Colonic mucosa (tissue), 4 donors: Measurements from ENCODE around the gene ADK. TPM values are rescaled to one million over a fixed set of nuclear protein-coding genes. Genes with fewer than 3 reads are reported as not detected.

Experiments used
- DNase-seq: peaks from one replicate; pipeline ENCODE4 v3.0.0-alpha.2; 2020
- H3K27ac ChIP-seq: fragments of 200-600 bp; one replicate; pipeline ENCODE4 v1.8.0; 2021
- H3K27me3 ChIP-seq: fragments of 200-600 bp; one replicate; pipeline ENCODE4 v1.8.0; 2021
- H3K36me3 ChIP-seq: fragments of 200-600 bp; one replicate; pipeline ENCODE4 v1.8.0; 2021
- H3K4me1 ChIP-seq: fragments of 200-600 bp; one replicate; pipeline ENCODE4 v1.8.0; 2021; ENCODE audit warnings: mild to moderate bottlenecking
- H3K4me3 ChIP-seq: fragments of 200-600 bp; one replicate; pipeline ENCODE4 v1.8.0; 2021
- H3K9ac ChIP-seq, 2 donors: one replicate each; pipeline ENCODE4 v1.7.0; 2013; ENCODE audit warnings: control low read depth in 2 of 2, low read depth in 2 of 2, low read length in 2 of 2
- H3K9me3 ChIP-seq: fragments of 200-600 bp; one replicate; pipeline ENCODE4 v1.8.0; 2021
- CTCF ChIP-seq: fragments of 200-600 bp; IDR thresholded peaks from one replicate; pipeline ENCODE4 v1.8.0; 2022; ENCODE audit warnings: antibody characterized with exemption, mild to moderate bottlenecking
- intact Hi-C: fragments of 100-400 bp; cut with DNase I; formaldehyde crosslinking; loops from one replicate; pipeline ENCODE4 v1.14.1; 2022
- total RNA-seq, 2 donors: library from RNA; stranded (reverse); fragmentation: NEBNext Ultra II Directional in 1 of 2; extraction: Animal tissue kit (Norgen Biotek cat#: 25700) in 1 of 2; gene quantifications; one replicate each; pipeline ENCODE4 v1.2.1, GENCODE V29; 2021
- donor health status: healthy.
- donor health status: DM: no; HTN: no; CAD: no.
- donor health status: DM: no; HTN: no; CAD: no.

Gene ADK
- total RNA-seq, 2 donors from 2014 or later, result 20.2 to 27.6 TPM

- Histone ChIP-seq H3K36me3 (no peaks in the 10 kb centered on the region), H3K4me3 (no peak overlapping the region), H3K27me3 (no peaks in the 10 kb centered on the region), H3K9me3 (no peaks in the 10 kb centered on the region), H3K27ac (no peak overlapping the region), H3K9ac (no peak overlapping the region), H3K4me1 (no peaks in the 10 kb centered on the region)
- no peak for TF ChIP-seq CTCF
- intact Hi-C loops, result no loop called here
- DNase-seq, result no peak
Measured at GRCh38 chr10:74640134-74640921, 489.3 kb downstream of the ADK start.

- no peak for DNase-seq
- Histone ChIP-seq H3K27ac (no peak overlapping the region), H3K36me3 (no peaks in the 10 kb centered on the region), H3K9ac (no peak overlapping the region), H3K27me3 (no peaks in the 10 kb centered on the region), H3K9me3 (no peaks in the 10 kb centered on the region), H3K4me3 (no peak overlapping the region), H3K4me1 (no peaks in the 10 kb centered on the region)
- no peak for TF ChIP-seq CTCF
- intact Hi-C loops, result no loop called here
Measured at GRCh38 chr10:74641659-74642058, 490.6 kb downstream of the ADK start.

GRCh38 chr10:74642901-74643595 lies 492.0 kb downstream of the ADK start:
- no peak overlapping the region for H3K27ac ChIP-seq
- intact Hi-C loops, result no loop called here
- DNase-seq, result no peak
- no peaks in the 10 kb centered on the region for H3K4me1 ChIP-seq
- no peaks in the 10 kb centered on the region for H3K9me3 ChIP-seq
- H3K36me3 ChIP-seq, result no peaks in the 10 kb centered on the region
- no peaks in the 10 kb centered on the region for H3K27me3 ChIP-seq
- TF ChIP-seq CTCF, result no peak
- H3K4me3 ChIP-seq, result no peak overlapping the region
- no peak overlapping the region for H3K9ac ChIP-seq

GRCh38 chr10:74643596-74643975 lies 492.6 kb downstream of the ADK start:
- intact Hi-C loops, result no loop called here
- no peak for TF ChIP-seq CTCF
- H3K9me3 ChIP-seq, result no peaks in the 10 kb centered on the region
- no peak overlapping the region for H3K27ac ChIP-seq
- H3K4me1 ChIP-seq, result no peaks in the 10 kb centered on the region
- no peak overlapping the region for H3K4me3 ChIP-seq
- DNase-seq, result no peak
- H3K27me3 ChIP-seq, result no peaks in the 10 kb centered on the region
- H3K36me3 ChIP-seq, result no peaks in the 10 kb centered on the region
- H3K9ac ChIP-seq, result no peak overlapping the region

- Histone ChIP-seq H3K9me3 (no peaks in the 10 kb centered on the region), H3K9ac (no peak overlapping the region), H3K27me3 (no peaks in the 10 kb centered on the region), H3K4me3 (no peak overlapping the region), H3K36me3 (no peaks in the 10 kb centered on the region), H3K27ac (no peak overlapping the region), H3K4me1 (no peaks in the 10 kb centered on the region)
- no peak for TF ChIP-seq CTCF
- no peak for DNase-seq
- intact Hi-C loops, result no loop called here
Measured at GRCh38 chr10:74644738-74645137, 493.7 kb downstream of the ADK start.
